BJ (cell line): ENCODE measurements around the gene SDR42E1. TPM values are rescaled to one million over a fixed set of nuclear protein-coding genes. Genes with fewer than 3 reads are reported as not detected.

Experiments used
- CTCF ChIA-PET: fragments of 350-600 bp; formaldehyde crosslinking; extraction: SDS; loops from one replicate; lab custom pipeline; 2021; ENCODE audit warnings: antibody characterized with exemption, inconsistent platforms; lab: Yijun Ruan, JAX
- POLR2A ChIA-PET: fragments of 300-600 bp; sonication (Branson Sonifier 250); formaldehyde crosslinking; extraction: SDS; loops from one replicate; lab custom pipeline; 2021; ENCODE audit warnings: antibody characterized with exemption; lab: Charles Lee
- DNase-seq: peaks from one replicate; pipeline ENCODE4 v3.0.0-alpha.2; 2011; ENCODE audit warnings: low read depth
- H3K27me3 ChIP-seq: 2 replicates; pipeline ENCODE4 v1.6.0; 2011; ENCODE audit warnings: low read length; ENCODE audit not compliant: control insufficient read depth, insufficient read depth
- H3K36me3 ChIP-seq: 2 replicates; pipeline ENCODE4 v1.5.1; 2011; ENCODE audit warnings: low read length; ENCODE audit not compliant: control insufficient read depth, insufficient read depth
- H3K4me3 ChIP-seq: 2 replicates; pipeline ENCODE4 v1.5.1; 2011; ENCODE audit warnings: low read depth, mild to moderate bottlenecking, control low read depth, low read length
- polyA plus RNA-seq: library from polyadenylated mRNA; depleted of rRNA; stranded (reverse); fragments of >200 nt; gene quantifications from 2 replicates; pipeline ENCODE4 v1.2.3, GENCODE V29; 2011
- TF ChIP-seq, protein P1 (sequence below): IDR thresholded peaks from 2 replicates; pipeline ENCODE4 v1.5.1; 2011; ENCODE audit warnings: low read depth, mild to moderate bottlenecking, control low read depth, inconsistent platforms, low read length, moderate library complexity; ENCODE audit not compliant: insufficient read depth

The SDR42E1 gene
- polyA plus RNA-seq, 1 experiment: 0.44 TPM

DNA sequence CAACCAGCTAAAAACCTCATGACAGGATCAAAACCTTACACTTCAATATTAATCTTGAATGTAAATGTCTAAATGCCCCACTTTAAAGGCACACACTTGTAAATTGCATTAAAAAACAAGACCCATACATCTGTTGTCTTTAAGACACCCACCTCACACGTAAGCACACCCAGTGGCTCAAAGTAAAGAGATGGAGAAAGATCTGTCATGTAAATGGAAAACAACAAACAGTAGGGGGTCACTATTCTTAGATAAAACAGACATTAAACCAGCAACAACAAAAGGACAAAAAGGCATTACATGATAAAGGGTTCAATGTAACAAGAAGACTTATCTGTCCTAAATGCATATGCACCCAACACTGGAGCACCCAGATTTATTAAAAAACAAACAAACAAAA lies 35.6 kb downstream of the SDR42E1 start:
- Histone ChIP-seq H3K4me3 (no peak overlapping the region), H3K36me3 (no peaks in the 10 kb centered on the region), H3K27me3 (no peaks in the 10 kb centered on the region)
- TF ChIP-seq, protein P1, sequence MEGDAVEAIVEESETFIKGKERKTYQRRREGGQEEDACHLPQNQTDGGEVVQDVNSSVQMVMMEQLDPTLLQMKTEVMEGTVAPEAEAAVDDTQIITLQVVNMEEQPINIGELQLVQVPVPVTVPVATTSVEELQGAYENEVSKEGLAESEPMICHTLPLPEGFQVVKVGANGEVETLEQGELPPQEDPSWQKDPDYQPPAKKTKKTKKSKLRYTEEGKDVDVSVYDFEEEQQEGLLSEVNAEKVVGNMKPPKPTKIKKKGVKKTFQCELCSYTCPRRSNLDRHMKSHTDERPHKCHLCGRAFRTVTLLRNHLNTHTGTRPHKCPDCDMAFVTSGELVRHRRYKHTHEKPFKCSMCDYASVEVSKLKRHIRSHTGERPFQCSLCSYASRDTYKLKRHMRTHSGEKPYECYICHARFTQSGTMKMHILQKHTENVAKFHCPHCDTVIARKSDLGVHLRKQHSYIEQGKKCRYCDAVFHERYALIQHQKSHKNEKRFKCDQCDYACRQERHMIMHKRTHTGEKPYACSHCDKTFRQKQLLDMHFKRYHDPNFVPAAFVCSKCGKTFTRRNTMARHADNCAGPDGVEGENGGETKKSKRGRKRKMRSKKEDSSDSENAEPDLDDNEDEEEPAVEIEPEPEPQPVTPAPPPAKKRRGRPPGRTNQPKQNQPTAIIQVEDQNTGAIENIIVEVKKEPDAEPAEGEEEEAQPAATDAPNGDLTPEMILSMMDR: no peak
- DNase-seq: no peak
- CTCF ChIA-PET: no interaction called here
- POLR2A ChIA-PET: no interaction called here

DNA sequence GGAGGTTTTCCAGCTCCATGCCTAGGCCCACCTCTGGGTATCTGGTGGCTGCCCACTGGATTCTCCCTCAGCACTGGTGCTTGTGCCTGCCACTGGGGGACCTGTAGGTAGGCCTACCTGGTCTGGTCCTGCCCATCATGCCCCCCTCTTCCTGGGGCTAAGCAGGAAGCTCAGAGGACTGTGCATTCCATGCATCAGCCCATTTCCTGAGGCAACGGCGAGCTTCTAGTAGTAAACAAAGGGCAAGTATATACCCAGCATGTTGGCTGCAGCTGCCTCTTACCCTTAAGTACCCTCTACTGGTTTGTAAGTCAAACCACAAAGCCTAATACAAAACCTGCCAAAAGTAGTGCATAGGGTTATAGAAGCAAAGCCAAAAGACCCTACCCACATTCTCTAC lies 37.5 kb downstream of the SDR42E1 start:
- no peaks in the 10 kb centered on the region for H3K36me3 ChIP-seq
- TF ChIP-seq, protein P1: no peak
- POLR2A ChIA-PET: no interaction called here
- H3K27me3 ChIP-seq: no peaks in the 10 kb centered on the region
- CTCF ChIA-PET: interaction anchor here (1.5 kb wide), 1 partner anchor 23 kb away, joined by 4 read pairs; no protein-coding TSS in a partner anchor
- H3K4me3 ChIP-seq: no peak overlapping the region
- no peak for DNase-seq

DNA sequence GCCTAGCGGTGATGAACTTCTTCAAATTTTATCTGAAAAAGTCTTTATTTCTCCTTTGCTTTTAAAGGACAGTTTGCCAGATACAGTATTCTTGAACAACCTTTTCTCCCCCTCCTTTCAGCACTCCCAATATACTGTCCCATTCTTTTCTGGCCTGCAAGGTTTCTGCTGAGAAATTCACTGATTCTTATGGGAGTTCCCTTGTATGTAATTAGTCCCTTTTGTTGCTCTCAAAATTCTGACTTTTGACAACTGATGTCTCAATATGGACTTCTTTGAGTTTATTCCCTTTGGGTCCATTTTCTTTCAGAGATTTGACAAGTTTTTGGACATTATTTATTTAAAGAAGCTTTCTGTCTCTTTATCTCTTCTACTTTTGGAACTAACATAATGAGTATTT lies 39.4 kb downstream of the SDR42E1 start:
- Histone ChIP-seq H3K36me3 (no peaks in the 10 kb centered on the region), H3K4me3 (no peak overlapping the region), H3K27me3 (no peaks in the 10 kb centered on the region)
- ChIA-PET POLR2A (no interaction called here), CTCF (no interaction called here)
- DNase-seq: no peak
- TF ChIP-seq, protein P1: no peak

DNA sequence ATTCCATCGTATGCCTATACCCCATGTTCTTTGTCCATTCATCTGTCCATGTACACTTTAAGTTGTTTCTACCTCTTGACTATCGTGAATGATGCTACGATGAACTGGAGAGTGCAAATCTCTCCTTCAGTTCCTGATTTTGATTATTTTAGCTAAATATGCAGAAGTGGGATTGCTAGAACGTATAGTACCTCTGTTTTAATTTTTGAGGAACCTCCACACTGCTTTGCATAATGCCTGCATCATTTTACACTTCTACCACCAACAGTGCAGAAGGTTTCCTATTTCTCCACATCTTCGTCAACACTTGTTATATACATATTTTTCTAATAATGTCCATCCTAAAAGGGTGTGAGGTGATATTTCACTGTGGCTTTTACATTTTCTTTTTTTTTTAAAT lies 43.9 kb downstream of the SDR42E1 start:
- Histone ChIP-seq H3K4me3 (no peak overlapping the region), H3K36me3 (no peaks in the 10 kb centered on the region), H3K27me3 (no peaks in the 10 kb centered on the region)
- ChIA-PET CTCF (no interaction called here), POLR2A (no interaction called here)
- no peak for DNase-seq
- TF ChIP-seq, protein P1: no peak

DNA sequence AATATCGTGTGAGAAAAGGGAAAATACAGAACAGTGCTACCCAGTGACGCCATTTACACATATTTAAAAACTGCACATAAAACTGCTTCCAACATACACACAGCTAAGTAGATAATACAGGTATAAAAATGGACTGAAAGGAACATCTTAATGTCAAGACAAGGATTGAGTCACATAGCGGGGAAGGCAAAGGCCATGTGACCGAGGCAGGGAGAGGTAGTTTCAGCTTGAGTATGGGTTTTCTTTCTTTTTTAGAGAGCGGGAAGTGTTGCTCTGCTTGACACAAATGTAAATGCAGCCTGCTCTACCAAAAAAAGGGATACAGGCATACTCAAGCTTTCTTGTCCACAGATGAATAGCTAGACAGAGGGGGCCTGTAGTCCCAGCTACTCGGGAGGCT lies 46.5 kb downstream of the SDR42E1 start:
- CTCF ChIA-PET: no interaction called here

More for the DNA sequence above, 46.5 kb downstream of the SDR42E1 start:
- Histone ChIP-seq H3K4me3 (no peak overlapping the region), H3K27me3 (no peaks in the 10 kb centered on the region), H3K36me3 (no peaks in the 10 kb centered on the region)
- POLR2A ChIA-PET: no interaction called here
- TF ChIP-seq, protein P1: no peak
- no peak for DNase-seq
